NCI-H1092 treated with DMSO at 0.1 percent for 48 hours (cell line): ENCODE data around the gene HLCS.

Experiments used
- DNase-seq: peaks from one replicate; lab custom pipeline; 2025; lab: John Stamatoyannopoulos, UW

The HLCS gene

DNA sequence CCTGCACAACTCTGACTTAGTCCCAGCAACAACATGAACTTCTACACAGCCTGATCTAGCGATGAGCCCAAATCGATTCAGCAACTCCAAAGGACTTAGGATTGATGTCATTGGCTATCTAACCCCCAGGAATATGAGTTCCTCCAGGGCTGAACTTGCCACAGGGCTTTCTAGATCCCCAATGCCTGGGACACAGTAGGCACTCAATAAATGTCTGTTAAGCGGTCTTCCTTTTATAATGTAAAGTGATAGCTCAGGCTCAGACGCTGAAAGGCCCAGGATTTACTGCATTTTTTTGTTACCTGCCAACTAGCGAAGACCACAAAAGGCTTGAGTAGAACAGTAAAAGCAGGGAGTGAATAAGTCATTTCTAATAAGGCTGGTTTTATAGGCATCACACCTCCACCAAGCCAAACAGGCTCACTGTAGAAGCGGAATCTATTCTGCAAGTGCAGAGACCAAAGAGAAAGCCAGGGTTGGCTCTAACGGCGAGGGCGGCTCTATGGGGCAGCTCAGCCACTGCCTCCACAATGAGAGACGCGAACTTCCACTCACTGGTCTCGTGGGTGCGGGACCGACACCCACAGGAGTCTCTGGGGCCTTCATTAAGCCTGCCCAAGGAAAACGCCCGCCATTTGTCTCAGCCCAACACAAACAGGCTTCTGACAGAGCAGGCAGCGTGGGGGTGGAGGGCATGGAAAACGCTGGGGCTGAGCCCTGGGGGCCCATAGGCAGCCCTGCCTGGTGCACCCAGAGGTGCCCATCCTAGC, 52.0 kb downstream of the HLCS start:
- DNase-seq: no peak

GRCh38 chr21:36913247-36914169, 53.0 kb downstream of the HLCS start:
- no peak for DNase-seq

DNA sequence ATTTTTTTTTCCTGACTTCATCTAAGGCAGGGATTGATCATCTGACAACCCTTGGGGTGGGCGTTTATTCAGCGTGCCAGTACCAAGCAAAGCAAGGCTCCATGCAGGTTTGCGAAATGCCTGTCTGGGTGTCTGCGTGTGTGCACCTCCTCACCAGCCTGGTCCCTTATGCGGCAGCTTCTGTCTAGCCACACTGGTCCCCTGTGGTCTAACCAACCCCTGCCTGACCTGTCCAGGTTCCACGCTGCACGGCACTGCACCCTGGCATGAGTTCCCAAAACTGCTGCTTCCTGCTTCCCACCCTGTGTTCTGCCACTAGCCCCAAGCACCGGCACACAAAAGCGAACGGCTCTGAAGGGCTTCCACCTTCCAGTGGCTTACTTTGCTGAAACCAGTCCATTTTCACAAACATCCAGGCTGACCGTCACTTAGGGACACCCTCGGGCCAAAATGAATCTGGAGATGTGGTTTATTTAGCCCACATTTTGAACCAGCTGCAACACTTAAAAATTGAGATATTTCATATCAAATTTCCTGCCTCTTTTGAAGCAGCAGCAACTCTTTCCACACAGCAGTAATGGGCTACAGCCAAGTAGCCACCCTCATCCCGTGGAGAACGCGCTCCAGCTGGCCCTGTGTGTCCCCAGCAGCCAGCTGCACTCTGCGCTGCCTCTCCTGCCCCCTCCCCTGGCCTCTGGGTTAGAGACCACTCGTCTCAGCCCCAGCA, 55.7 kb downstream of the HLCS start:
- peak; percentile 71 for DNase-seq

DNA sequence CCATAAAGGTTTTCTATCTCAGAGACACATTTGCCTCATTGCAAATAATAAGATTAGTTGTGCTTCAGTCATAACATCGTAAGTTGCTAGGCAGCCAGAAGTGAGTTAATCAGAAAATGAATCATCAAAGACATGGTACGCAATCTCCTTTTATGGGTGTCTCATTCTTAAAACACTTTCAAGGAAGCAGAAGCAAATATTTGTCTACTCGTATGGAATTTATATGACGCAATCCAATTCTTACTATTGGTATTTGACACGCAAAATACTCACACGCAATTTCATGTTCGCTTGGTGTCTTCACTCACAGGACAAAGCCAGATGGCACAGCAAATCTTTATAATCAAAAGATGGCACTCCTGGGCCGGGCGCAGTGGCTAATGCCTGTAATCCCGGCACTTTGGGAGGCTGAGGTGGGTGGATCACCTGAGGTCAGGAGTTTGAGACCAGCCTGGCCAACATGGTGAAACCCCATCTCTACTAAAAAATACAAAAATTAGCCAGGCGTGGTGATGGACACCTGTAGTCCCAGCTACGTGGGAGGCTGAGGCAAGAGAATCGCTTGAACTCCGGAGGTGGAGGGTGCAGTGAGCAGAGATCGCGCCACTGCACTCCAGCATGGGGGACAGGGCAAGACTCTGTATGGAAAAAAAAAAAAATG, 56.4 kb downstream of the HLCS start:
- no peak for DNase-seq

DNA sequence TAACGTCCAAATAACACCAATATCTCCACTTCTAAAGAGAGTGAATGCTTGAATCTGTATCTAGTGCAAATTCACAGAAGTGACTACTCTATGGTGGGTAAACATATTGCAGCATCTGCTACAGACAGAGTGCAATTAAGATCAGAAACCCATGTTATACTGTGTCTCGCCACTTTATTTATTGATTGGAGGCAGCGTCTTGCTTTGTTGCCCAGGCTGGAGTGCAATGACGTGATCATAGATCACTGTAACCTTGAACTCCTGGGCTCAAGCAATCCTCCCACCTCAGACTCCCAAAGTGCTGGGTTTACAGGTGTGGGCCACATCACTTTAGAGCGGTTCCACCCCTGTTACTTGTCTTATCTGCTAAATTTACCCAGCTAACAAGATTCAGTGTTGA, 57.0 kb downstream of the HLCS start:
- DNase-seq: no peak

- DNase-seq: no peak
These were observed 58.1 kb downstream of the HLCS start for GRCh38 chr21:36908260-36908908.

GRCh38 chr21:36904093-36904666, 62.3 kb downstream of the HLCS start:
- no peak for DNase-seq

DNA sequence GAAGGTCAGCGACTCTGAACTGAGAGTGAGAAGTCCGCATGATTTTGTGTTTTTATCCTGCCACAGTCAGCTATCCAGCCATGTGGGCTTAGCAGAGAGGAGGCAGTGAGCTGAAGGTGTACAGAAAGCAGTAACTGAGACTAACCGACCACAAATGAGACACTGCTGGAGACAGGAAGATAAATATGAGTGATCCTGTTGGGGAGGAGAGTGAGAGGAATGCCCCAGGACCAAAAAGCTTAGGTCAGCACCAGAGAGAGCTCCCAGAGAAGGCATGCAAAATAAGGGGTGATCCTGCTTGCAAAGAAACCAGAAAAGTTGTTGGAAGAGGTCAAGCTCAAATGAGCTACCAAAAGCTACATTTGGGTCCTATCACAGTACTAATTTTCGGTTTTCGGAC, 63.7 kb downstream of the HLCS start:
- no peak for DNase-seq

DNA sequence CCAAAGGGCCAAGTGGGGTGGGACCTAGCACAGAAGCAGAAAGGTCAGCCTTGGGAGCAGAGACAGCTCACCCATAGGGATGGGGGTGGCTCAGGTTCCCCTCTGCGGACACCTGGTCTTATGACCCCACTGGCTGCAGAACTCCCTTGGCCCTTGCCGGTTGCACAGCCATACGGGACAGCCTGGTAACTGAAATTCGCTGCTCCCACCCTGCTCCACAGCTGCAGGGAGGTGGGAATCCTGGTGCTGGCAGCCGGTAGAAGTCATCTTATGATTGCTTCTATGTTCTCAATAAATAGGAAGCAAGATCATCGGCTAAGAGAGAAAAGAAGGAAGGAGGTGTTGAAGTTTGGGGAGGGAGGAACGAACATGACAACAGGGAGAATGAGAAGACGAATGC, 64.1 kb downstream of the HLCS start:
- DNase-seq: no peak

DNA sequence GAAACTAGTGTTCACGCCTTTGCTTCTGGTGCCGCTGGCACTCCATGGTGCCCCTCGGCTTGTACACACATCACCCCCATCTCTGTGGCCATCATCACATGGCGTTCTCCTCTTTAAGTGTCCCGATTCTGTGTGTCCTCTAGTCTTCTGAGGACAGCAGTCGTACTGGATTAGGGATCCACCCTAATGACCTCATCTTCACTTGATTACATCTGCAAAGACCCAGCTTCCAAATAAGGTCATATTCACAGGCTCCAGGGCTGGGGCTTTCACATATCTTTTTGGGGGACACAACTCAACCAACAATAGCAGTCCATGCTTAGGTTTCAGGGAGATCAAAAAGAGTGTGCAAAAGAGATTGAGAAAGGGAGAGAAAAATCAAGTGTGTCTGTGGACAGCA, 64.9 kb downstream of the HLCS start:
- DNase-seq: no peak

- no peak for DNase-seq
These were observed 72.9 kb downstream of the HLCS start for GRCh38 chr21:36893581-36893980.

DNA sequence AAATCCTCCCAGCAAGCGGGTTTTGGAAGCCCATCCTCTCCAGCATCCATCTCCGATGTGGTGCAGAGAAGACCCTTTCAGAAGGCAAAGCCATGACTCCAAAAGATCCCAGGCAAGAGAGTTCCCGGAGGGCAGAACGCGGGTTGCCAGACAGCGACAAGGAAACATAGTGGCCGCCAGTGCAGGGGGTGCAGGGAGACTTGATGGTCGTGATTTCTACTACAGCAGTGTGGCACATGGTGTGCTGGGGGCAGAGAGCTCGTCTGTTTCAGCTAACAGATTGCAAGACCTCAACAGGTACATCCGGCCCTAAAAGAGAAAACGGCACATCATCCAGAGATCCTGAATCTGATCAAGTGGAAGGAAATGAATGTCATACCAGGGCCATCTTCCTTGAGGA, 74.3 kb downstream of the HLCS start:
- no peak for DNase-seq

DNA sequence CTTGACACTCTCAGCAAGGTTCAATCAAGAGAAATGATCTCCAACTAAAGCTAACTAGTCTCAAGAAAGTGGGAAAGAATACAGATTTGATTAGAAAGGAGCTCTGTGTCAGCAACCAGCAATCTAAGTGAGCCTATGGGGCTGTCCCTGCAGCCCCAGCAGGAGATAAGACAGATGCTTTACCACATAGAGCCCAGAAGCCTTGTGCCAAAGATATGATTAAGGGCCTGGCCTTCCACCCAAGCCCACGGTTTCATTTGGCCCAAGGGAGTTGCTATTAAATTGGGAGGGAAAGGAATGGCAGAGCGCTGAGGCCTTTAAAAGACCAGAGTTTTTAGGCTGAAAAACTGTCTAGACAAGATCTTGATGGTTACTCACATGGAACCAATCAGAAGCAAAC, 74.8 kb downstream of the HLCS start:
- DNase-seq: no peak

GRCh38 chr21:36891121-36891520, 75.3 kb downstream of the HLCS start:
- no peak for DNase-seq

- no peak for DNase-seq
These were observed 76.4 kb downstream of the HLCS start for GRCh38 chr21:36890086-36890485.

DNA sequence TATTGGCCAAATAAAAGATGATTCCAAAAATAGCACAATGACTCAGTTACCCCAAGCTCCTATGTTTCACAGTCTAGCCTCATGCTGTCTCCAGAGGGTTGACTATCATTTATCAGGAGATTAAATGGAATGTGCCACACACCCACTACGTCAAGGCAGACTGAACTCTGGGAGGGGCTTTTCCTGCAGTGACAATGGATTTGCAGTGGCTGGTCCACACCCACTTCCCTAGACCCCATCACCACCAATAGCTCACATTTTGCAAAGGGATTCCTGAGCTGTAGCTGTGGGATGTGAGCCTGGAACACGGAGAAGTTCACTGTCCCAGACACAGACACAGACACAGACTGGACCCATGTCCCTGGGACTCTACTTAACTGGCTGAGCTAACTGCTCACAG, 77.1 kb downstream of the HLCS start:
- no peak for DNase-seq

GRCh38 chr21:36888466-36888865, 78.0 kb downstream of the HLCS start:
- no peak for DNase-seq

- no peak for DNase-seq
These were observed 78.5 kb downstream of the HLCS start for GRCh38 chr21:36887963-36888362.

DNA sequence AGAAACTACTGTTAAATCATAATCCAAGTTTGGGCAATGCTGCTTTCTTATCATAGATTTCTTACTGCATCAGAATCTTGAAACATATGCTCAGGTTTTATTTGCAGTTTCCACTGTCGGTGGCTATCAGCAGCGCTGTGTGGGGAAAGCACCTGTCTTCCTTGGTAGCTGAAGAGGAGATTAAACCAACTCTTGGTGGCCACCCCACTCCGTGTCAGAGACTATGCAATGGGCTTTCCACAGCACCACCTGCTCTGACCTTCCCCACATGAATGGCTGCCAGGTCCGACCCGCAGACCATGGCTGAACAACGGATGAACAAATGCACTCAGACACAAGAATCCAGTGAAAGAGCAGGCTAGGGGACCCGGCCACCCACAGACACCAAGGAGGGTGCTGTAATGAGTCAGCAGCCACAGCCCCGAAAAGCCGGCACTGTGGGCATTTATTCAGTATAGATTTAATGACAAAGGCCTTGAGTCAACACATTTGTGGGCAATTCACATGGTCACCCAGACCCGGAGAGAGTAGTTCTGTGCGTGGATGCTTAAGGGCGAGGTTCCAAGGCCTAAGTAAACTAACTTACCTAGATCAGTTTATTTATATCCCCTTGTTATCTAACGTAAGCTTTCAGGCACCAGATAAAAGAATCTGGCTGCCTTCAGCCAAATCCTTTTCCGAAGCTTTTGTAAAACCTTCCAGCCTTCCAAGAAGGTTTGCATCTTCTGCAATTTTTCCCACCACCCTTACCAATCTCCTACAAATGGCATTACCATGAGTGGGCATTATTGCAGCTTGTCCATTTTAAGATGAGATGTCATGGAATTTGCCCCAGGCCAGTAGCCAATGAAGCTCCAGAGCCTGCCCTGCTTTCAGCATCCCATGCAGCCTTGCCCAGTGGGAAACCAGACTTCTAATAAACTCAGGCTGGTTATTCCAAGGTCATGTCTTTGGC, 82.7 kb downstream of the HLCS start:
- no peak for DNase-seq

- no peak for DNase-seq
These were observed 83.7 kb downstream of the HLCS start for GRCh38 chr21:36882776-36883175.
